Fibroblast of lung (primary cell): ENCODE measurements around the gene SPAG5.

Experiments
- CTCF ChIP-seq, 2 donors: IDR thresholded peaks in 1 of 2; conservative IDR thresholded peaks in 1 of 2; 1 replicate in 1 of 2; 2 replicates in 1 of 2; pipeline ENCODE4 v1.5.1; 2011 to 2012; ENCODE audit warnings: low read length in 2 of 2, control low read depth in 1 of 2, inconsistent platforms in 1 of 2, low read depth in 1 of 2, mild to moderate bottlenecking in 1 of 2
- EZH2 ChIP-seq: IDR thresholded peaks from 2 replicates; pipeline ENCODE4 v1.5.1; 2012; ENCODE audit warnings: low read length, control low read depth, mild to moderate bottlenecking; ENCODE audit errors: missing control alignments

DNA sequence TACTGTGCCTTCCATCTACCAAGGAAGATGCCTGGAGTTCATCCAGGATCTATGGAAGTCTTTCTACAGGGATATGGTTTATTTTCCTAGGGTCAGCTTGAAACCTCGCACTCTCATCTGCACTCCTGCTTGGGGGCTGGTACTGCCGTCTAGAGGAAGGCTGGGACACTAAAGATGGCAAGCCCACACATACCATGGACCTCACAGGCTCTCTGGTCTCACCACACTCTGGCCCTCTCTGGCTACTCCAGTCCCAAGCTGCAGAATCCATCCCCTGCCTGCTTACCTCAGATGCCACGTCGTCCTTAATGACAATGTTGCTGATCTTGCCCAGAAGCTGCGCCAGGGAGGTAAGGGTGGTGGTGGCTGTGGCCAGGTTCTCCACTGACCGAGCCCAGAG, 44.3 kb downstream of the SPAG5 start:
- TF ChIP-seq EZH2, result no peak
- peak in 1 of 2 donors; percentile 40 for TF ChIP-seq CTCF (conservative IDR thresholded peaks at IDR 0.05 in 1 of 2, IDR thresholded peaks at IDR 0.05 in 1 of 2; ENCODE audit: low read depth in 1 of 2, low read length in 2 of 2)
